Activated T-cell treated with anti-CD3 and anti-CD28 coated beads, Interleukin-2, amount 50 U/mL, for 24 hours (primary cell): ENCODE results near the gene SFTPB.
"Not testable (repeated sequence)": the region's sequence is repeated elsewhere in the genome, so short reads cannot be mapped to it uniquely, and the experiment has no call there.

Experiments
- DNase-seq: peaks from one replicate; pipeline ENCODE4 v3.0.0-alpha.2; 2020
- H3K27ac Mint-ChIP-seq: 2 replicates; pipeline ENCODE4 v1.8.0; 2020; ENCODE audit warnings: mild to moderate bottlenecking, mixed read lengths
- H3K27me3 Mint-ChIP-seq: 2 replicates; pipeline ENCODE4 v1.8.0; 2020; ENCODE audit warnings: mixed read lengths
- H3K36me3 Mint-ChIP-seq: 2 replicates; pipeline ENCODE4 v1.8.0; 2020; ENCODE audit warnings: low read depth, mixed read lengths
- H3K4me1 Mint-ChIP-seq: 2 replicates; pipeline ENCODE4 v1.8.0; 2020; ENCODE audit warnings: low read depth, mixed read lengths
- H3K4me3 Mint-ChIP-seq: 2 replicates; pipeline ENCODE4 v1.8.0; 2020; ENCODE audit warnings: mild to moderate bottlenecking, moderate library complexity, mixed read lengths
- H3K9me3 Mint-ChIP-seq: 2 replicates; pipeline ENCODE4 v1.8.0; 2020; ENCODE audit warnings: mixed read lengths

Gene SFTPB

DNA sequence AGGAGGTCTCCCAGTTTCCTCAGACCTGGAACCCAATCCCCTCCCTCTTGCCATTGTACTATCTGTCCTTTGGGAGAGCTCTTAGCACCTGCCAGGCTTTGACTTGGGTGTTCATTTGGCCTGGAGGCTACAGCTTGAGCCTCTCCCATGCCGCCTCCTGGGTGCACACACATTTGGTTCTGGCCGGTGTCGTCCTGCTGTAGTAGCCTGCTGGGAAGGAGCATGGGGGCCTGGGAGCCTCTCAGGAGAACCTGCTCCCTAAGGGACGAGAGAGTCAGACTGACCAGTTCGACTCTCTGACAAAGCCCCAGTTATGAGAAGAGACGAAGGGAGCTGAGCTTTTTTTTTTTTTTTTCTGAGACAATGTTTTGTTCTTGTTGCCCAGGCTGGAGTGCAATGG is 7.4 kb upstream of the SFTPB start:
- peaks cover 2% of the 10 kb centered on the region for H3K4me1 Mint-ChIP-seq
- no peak for DNase-seq
- no peaks in the 10 kb centered on the region for H3K36me3 Mint-ChIP-seq
- H3K4me3 Mint-ChIP-seq, result no peak overlapping the region
- peaks cover 2% of the 10 kb centered on the region for H3K27me3 Mint-ChIP-seq
- no peak overlapping the region for H3K27ac Mint-ChIP-seq
- H3K9me3 Mint-ChIP-seq, result no peaks in the 10 kb centered on the region

DNA sequence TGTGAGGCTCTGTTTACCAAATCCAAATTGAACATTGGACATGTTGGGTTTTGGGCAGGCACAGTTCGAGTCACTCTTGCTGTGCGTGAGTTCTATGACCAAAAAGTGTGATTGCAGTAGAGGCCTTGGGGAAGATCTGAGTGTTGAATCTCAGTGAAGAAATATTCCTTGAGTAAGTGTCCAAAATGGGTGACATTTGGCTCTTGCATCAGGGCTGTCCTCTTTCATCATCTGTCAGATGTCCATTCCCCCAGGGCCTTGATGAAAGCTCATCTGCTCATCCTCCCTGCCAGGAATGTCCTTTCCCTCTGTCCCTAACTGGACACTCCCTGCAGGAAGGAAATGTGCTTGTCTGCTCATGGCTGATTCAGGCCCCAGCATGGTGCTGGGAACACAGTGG is 6.4 kb upstream of the SFTPB start:
- no peak for DNase-seq
- Mint-ChIP-seq H3K9me3 (no peaks in the 10 kb centered on the region), H3K36me3 (no peaks in the 10 kb centered on the region), H3K27me3 (no peaks in the 10 kb centered on the region), H3K4me3 (no peak overlapping the region), H3K4me1 (peaks cover 2% of the 10 kb centered on the region), H3K27ac (no peak overlapping the region)

DNA sequence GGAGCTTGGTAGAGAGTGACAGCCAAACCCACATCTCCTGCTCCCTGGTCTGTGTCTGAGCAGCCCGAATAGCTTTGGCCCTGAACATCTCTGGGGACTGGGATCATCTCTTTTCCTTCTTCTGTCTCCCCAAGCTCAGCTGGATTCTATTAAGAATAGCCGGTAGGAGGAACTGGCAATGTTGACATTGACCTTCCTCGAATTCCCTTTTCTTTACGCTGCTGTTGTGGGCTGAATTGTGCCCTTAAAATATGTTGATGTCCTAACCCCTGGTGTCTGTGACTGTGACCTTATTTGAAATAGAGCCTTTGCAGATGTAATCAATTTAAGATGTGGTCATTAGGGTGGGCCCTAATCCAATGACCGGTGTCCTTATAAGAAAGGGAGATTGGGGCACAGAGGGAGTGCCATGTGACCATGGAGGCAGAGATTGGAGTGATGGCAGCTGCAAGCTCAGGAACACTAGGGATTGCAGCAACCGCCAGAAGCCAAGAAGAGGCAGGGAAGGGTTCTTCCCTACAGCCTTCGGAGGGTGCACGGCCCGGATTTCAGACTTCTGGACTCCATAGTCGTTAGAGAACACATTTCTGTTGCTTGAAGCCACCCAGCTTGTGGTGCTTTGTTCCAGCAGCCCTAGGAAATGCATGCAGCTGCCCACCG is 5.8 kb upstream of the SFTPB start:
- Mint-ChIP-seq H3K27ac (no peak overlapping the region), H3K4me3 (no peak overlapping the region), H3K27me3 (no peaks in the 10 kb centered on the region), H3K36me3 (no peaks in the 10 kb centered on the region), H3K4me1 (no peaks in the 10 kb centered on the region), H3K9me3 (no peaks in the 10 kb centered on the region)
- no peak for DNase-seq

GRCh38 chr2:85672456-85672855 is 4.5 kb upstream of the SFTPB start:
- no peaks in the 10 kb centered on the region for H3K9me3 Mint-ChIP-seq
- no peak overlapping the region for H3K4me3 Mint-ChIP-seq
- H3K4me1 Mint-ChIP-seq, result no peaks in the 10 kb centered on the region
- H3K36me3 Mint-ChIP-seq, result no peaks in the 10 kb centered on the region
- no peaks in the 10 kb centered on the region for H3K27me3 Mint-ChIP-seq
- no peak overlapping the region for H3K27ac Mint-ChIP-seq
- DNase-seq, result no peak

GRCh38 chr2:85670416-85670815 is 2.4 kb upstream of the SFTPB start:
- H3K9me3 Mint-ChIP-seq, H3K27me3 Mint-ChIP-seq, H3K36me3 Mint-ChIP-seq, H3K27ac Mint-ChIP-seq, H3K4me3 Mint-ChIP-seq, H3K4me1 Mint-ChIP-seq: not testable (repeated sequence)
- DNase-seq, result peak; percentile 14

GRCh38 chr2:85669549-85669948 is 1.6 kb upstream of the SFTPB start:
- Mint-ChIP-seq H3K27me3 (no peaks in the 10 kb centered on the region), H3K9me3 (no peaks in the 10 kb centered on the region), H3K4me3 (no peak overlapping the region), H3K27ac (no peak overlapping the region), H3K4me1 (no peaks in the 10 kb centered on the region), H3K36me3 (no peaks in the 10 kb centered on the region)
- DNase-seq, result no peak

DNA sequence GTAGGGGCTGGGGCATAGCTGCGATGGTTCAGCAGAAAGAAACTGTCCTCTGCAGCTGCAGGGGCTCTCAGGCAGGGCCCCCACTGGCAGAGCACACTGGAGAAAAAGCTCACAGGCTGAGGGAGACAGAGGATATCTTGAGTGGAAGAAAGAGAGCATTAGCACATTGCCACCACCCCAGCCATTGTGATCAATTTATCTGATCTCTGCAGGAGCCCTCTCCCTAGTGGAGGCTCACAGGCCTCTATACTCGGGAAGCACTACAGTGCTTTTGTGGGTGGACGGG is 801 bp upstream of the SFTPB start:
- Mint-ChIP-seq H3K36me3 (no peaks in the 10 kb centered on the region), H3K4me1 (no peaks in the 10 kb centered on the region), H3K9me3 (no peaks in the 10 kb centered on the region), H3K27me3 (no peaks in the 10 kb centered on the region), H3K27ac (no peak overlapping the region), H3K4me3 (no peak overlapping the region)
- no peak for DNase-seq

- Mint-ChIP-seq H3K4me1 (no peaks in the 10 kb centered on the region), H3K27ac (no peak overlapping the region), H3K27me3 (no peaks in the 10 kb centered on the region), H3K36me3 (no peaks in the 10 kb centered on the region), H3K9me3 (no peaks in the 10 kb centered on the region), H3K4me3 (no peak overlapping the region)
- no peak for DNase-seq
Observed at GRCh38 chr2:85667561-85668008, 414 bp downstream of the SFTPB start.

GRCh38 chr2:85666435-85667316 is 1.3 kb downstream of the SFTPB start:
- Mint-ChIP-seq H3K4me1 (no peaks in the 10 kb centered on the region), H3K36me3 (no peaks in the 10 kb centered on the region), H3K27me3 (no peaks in the 10 kb centered on the region), H3K27ac (no peak overlapping the region), H3K9me3 (no peaks in the 10 kb centered on the region), H3K4me3 (no peak overlapping the region)
- no peak for DNase-seq

GRCh38 chr2:85666016-85666415 is 2.0 kb downstream of the SFTPB start:
- H3K27me3 Mint-ChIP-seq, result no peaks in the 10 kb centered on the region
- H3K9me3 Mint-ChIP-seq, result no peaks in the 10 kb centered on the region
- H3K4me1 Mint-ChIP-seq, result no peaks in the 10 kb centered on the region
- DNase-seq, result no peak
- H3K27ac Mint-ChIP-seq, result no peak overlapping the region
- no peak overlapping the region for H3K4me3 Mint-ChIP-seq
- H3K36me3 Mint-ChIP-seq, result no peaks in the 10 kb centered on the region

DNA sequence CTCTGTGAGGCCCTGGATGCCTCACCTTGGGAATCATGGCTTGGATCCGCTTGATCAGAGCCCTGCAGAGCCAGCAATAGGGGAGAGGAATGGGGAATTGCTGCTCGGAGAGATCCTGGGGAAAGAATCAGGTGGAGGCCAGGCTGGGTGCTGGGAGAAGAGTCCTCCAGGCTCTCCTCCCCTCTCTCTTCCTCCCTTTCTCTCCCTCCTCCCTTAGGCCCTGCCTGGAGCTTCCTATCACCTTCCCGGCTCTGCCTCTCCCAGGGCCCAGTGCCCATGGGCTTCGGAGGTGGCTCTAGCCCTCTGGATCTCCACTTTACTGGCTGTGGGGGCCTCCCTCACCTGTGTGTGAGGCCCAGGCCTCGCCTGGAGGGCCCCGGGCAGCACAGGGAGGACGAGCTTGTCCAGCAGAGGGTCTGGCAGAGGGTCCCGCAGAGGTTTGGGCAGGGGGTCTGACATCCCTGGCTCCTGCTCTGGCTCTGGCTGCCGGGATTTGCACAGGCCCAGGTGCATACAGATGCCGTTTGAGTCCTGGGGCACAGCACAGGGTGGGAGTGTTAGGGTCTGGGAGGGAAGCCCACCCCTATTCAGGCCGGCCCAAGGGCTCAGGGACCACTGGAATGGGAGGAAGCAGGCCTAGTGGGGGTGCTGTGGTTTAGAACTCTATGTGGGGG is 2.6 kb downstream of the SFTPB start:
- H3K27me3 Mint-ChIP-seq, result no peaks in the 10 kb centered on the region
- no peaks in the 10 kb centered on the region for H3K9me3 Mint-ChIP-seq
- no peak overlapping the region for H3K4me3 Mint-ChIP-seq
- no peak overlapping the region for H3K27ac Mint-ChIP-seq
- no peaks in the 10 kb centered on the region for H3K4me1 Mint-ChIP-seq
- no peak for DNase-seq
- H3K36me3 Mint-ChIP-seq, result no peaks in the 10 kb centered on the region

- Mint-ChIP-seq H3K4me1 (no peaks in the 10 kb centered on the region), H3K9me3 (no peaks in the 10 kb centered on the region), H3K27ac (no peak overlapping the region), H3K36me3 (peaks cover 7% of the 10 kb centered on the region), H3K27me3 (no peaks in the 10 kb centered on the region), H3K4me3 (no peak overlapping the region)
- no peak for DNase-seq
Observed at GRCh38 chr2:85663594-85664565, 4.1 kb downstream of the SFTPB start.

DNA sequence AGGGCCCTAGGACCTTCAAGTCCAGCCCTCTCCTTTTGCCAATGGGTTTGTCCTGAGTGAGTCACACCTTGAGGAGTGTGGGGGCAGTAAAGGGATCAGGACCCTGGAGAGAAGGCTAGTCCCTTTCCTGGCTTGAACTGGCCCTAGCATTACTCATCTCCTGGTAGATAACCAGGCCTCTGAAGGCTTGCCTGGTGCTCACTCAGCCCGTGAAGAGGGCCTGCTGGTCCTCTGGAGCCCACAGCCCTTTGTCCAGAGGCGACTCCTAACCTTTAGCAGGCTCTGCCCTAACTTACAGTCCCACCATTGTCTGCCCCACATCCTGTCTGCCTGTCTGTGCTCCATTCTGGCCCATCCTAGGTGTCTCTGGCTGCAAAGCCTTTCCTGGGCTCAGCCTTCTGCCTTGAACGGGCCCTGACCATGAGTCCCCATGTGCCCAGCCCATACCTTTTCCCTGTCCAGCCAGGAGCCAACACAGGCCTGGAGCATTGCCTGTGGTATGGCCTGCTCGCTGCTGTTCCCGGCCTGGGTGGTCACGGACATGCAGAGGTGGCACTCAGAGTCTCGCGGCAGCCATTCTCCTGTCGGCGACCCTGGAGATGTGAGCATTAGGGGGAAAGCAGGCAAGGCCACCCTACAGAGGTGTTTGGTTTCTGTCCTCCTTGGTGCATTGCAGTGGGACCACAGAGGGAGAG is 5.0 kb downstream of the SFTPB start:
- H3K27ac Mint-ChIP-seq, result no peak overlapping the region
- no peak overlapping the region for H3K4me3 Mint-ChIP-seq
- H3K36me3 Mint-ChIP-seq, result peaks cover 12% of the 10 kb centered on the region
- no peak for DNase-seq
- H3K4me1 Mint-ChIP-seq, result no peaks in the 10 kb centered on the region
- no peaks in the 10 kb centered on the region for H3K27me3 Mint-ChIP-seq
- H3K9me3 Mint-ChIP-seq, result no peaks in the 10 kb centered on the region
